Measurements from ENCODE around the gene MAP7.

Gene MAP7

DNA sequence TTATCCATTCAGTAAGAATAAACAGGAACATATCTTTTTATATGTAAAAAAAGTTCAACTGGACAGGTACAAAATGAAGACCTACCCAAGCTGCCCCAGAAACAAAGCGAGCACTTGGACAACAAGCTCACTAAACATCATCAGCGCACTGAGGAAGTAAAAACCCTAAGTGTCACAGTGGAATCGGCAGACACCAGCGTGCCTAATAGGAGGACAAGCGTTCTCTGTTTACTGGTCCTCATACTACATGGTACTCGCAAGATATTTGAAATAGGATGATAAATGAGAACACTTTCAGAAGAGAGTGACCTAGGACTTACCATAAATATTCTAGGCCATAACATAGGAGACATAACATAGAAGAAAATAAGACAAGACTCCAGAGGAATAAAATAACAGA lies 18.2 kb downstream of the MAP7 start:
- no peak for DNase-seq (ENCODE audit: low read depth in 2 of 2)

GRCh38 chr6:136529710-136530109 lies 20.5 kb downstream of the MAP7 start:
- DNase-seq (ENCODE audit: low read depth in 2 of 2) = no peak

DNA sequence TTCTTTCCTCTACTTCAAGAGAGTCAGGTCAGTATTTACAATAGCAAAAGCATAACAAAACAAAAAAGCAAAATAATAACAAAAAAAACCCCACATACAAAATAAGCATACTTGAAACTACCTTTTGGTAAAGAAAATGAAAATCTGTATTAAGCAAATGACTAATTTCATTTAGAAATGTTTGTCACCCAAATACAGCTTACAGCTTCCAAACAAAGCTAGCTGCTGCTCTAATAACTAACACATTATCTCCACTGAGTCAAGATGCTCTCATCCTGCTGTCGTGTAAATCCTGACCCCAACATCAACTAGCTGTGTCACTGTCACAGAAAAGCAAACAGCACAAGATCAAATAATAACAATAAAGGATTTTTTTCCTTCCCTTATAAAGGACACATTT lies 21.7 kb downstream of the MAP7 start:
- DNase-seq (ENCODE audit: low read depth in 2 of 2) = no peak

GRCh38 chr6:136527831-136528230 lies 22.4 kb downstream of the MAP7 start:
- DNase-seq (ENCODE audit: low read depth in 2 of 2) = no peak

GRCh38 chr6:136526937-136527336 lies 23.3 kb downstream of the MAP7 start:
- DNase-seq (ENCODE audit: low read depth in 2 of 2) = no peak

- DNase-seq (ENCODE audit: low read depth in 2 of 2) = no peak
These were observed 23.9 kb downstream of the MAP7 start for GRCh38 chr6:136526196-136526930.

- no peak for DNase-seq (ENCODE audit: low read depth in 2 of 2)
These were observed 24.5 kb downstream of the MAP7 start for GRCh38 chr6:136525586-136526195.

DNA sequence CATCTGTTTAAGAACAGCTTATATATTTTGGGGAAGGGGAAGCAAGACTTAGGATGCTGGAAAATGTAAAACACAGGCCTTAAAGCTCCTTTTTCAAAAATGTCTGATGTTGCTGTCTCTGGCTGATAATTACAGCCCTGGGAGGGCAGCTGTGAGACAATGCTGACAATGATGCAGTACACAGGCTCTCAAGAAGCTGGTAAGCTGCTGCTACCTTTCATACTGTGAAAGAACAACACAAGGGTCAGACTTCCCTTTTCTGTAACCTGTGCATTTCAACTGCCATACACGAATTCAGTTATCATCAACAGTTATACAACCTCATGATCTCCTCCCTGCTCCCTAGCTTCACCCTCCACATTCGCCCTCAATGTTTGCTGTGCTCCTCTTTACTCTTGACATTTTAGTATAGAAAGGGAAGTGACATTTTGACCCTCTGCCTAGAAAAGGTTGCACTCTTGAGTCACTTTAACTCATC lies 25.2 kb downstream of the MAP7 start:
- no peak for DNase-seq (ENCODE audit: low read depth in 2 of 2)

- DNase-seq (ENCODE audit: low read depth in 2 of 2) = no peak
These were observed 25.8 kb downstream of the MAP7 start for GRCh38 chr6:136524339-136524935.

- DNase-seq (ENCODE audit: low read depth in 2 of 2) = no peak
These were observed 27.0 kb downstream of the MAP7 start for GRCh38 chr6:136523196-136523595.

- DNase-seq (ENCODE audit: low read depth in 2 of 2) = no peak
These were observed 27.6 kb downstream of the MAP7 start for GRCh38 chr6:136522636-136523035.

GRCh38 chr6:136521911-136522310 lies 28.3 kb downstream of the MAP7 start:
- no peak for DNase-seq (ENCODE audit: low read depth in 2 of 2)

GRCh38 chr6:136521427-136521826 lies 28.8 kb downstream of the MAP7 start:
- no peak for DNase-seq (ENCODE audit: low read depth in 2 of 2)

DNA sequence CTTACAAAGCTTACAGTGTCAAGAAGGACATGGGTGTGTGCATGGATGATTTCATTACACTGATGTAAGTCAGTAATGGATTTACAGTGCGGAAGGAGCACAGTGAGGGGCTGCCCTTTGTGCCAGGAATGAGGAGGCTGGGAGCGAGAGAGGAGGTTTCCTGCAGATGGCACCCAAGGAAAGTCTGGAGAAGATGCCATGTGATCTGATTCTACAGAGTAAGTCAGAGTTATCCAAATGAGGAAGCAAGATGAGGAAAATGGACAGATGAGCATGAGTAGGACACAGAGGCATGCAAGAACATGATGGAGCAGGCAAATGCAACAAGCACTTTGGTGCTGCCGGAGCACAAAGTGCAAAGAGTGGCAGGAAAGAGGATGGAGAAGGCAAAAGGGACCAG lies 29.7 kb downstream of the MAP7 start:
- DNase-seq (ENCODE audit: low read depth in 2 of 2) = no peak

DNA sequence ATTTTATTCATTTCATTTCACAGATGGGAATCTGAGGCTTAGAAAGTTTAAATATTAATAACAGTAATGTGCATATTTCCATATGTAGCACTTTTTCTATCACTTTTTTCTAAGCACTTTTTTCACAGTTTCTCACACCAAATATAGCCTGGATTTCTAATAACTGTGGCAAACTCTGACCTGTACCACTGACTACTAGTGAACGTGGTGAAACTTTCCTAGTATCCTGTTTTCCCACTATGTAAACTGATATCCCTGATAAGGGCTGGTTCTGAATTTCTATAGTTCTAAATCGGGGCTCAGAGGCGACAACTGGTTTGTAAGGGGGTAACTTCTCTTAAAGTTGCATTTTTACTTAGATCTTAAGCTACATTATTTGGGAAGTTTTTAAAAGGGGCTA lies 32.6 kb downstream of the MAP7 start:
- no peak for DNase-seq (ENCODE audit: low read depth in 2 of 2)

- no peak for DNase-seq (ENCODE audit: low read depth in 2 of 2)
These were observed 33.2 kb downstream of the MAP7 start for GRCh38 chr6:136517002-136517401.

GRCh38 chr6:136514591-136514990 lies 35.6 kb downstream of the MAP7 start:
- DNase-seq (ENCODE audit: low read depth in 2 of 2) = no peak

DNA sequence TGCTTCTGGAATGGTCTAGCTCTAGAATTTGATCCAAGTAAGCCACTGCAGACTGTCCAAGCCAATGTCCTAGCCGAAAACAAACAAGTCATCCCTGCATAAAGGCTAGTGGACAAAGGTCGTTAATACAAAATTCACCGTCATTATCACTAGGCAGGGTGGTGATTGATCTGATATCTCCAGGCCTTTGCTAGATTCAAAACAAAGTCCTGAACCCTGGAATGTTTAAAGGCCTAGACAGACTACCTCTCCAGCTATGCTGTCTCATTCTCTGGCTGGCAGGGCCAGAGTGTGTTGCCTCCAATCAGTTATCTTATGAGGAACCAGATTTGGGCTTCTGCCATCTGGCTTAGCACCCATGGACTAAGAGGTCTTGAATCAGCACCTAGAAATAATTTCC lies 38.3 kb downstream of the MAP7 start:
- no peak for DNase-seq (ENCODE audit: low read depth in 2 of 2)

DNA sequence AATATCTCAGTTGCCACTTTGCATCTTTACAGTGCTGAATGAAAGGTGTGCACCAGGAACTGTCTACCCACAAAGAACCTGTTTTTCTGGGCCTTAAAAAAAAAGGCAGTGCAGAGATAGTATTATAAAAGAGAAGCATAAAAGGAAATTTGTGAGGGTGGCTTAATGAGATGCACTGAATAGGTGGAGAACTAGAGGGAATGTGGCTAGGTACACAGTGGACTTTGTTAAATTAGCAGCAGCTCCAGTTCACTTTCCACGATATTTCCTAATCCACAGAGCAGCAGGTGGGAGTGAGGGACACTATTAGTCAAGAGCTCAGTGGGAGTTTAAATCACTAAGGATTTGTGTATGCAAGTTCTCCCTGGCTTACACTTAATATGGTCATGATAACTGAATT lies 38.8 kb downstream of the MAP7 start:
- no peak for DNase-seq (ENCODE audit: low read depth in 2 of 2)

GRCh38 chr6:136510782-136511181 lies 39.4 kb downstream of the MAP7 start:
- no peak for DNase-seq (ENCODE audit: low read depth in 2 of 2)

DNA sequence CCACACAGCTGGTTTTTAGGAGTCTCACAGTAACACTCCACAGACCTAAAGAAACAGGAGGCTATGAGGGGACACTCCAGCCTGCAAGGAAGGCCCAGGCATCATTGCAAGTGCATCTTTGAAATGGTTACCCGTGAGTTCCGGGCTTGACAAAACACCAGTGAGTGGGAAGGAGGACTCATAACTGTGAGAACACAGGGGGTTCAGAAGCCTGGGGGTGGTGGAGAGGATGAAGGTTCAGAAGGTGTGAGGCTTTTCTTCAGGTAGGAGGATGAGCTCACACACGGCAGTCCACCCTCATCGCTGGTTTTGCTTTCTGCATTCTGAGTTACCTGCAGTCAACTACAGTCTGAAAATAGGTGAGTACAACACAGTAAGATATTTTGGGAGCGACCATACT lies 39.9 kb downstream of the MAP7 start:
- DNase-seq (ENCODE audit: low read depth in 2 of 2) = no peak

GRCh38 chr6:136508725-136509392 lies 41.4 kb downstream of the MAP7 start:
- DNase-seq (ENCODE audit: low read depth in 2 of 2) = no peak

Measured in stimulated activated CD4-positive, alpha-beta T cell treated with anti-CD3 and anti-CD28 coated beads, Interleukin-1b, Interleukin-23, amount 100 ng/mL, for 1 hour (primary cell).